CD4-positive, alpha-beta T cell treated with Interleukin-15 for 1 hour (primary cell): ENCODE measurements around the gene SLC30A7.

Experiments used
- DNase-seq: peaks from one replicate; pipeline ENCODE4 v3.0.0-alpha.2; 2020

SLC30A7 gene

DNA sequence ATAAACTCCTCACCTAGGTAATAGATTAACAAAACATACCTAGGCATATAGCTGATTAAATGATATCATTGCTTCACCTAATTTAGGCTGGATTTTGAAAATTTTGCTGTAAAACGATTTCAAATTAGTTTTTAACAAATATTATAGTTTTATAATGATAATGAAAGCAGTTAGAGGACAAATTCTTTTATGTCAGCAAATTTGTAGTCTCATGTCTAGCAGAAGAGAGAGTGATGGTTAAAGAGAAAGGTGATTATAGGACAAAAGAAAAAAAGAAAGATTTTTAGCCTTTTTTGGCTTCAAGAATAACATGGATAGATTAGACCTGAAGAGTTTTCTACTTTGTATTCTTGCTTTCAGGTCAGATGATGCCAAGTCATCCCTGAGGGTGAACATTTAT, 133.3 kb downstream of the SLC30A7 start:
- no peak for DNase-seq

- no peak for DNase-seq
These were observed 135.0 kb downstream of the SLC30A7 start for GRCh38 chr1:101030881-101031280.
